GM18505 (cell line): ENCODE measurements around the gene TECTA.
"Not testable (repeated sequence)": the region's sequence is repeated elsewhere in the genome, so short reads cannot be mapped to it uniquely, and the experiment has no call there.

Source experiments
- ATAC-seq: cut with Tn5 transposase; IDR thresholded peaks from one replicate; pipeline ENCODE4 v1.9.1; 2021; ENCODE audit not compliant: unreplicated experiment
- POLR2A ChIP-seq: IDR thresholded peaks from 4 replicates; pipeline ENCODE4 v1.6.1; 2011; ENCODE audit warnings: borderline replicate concordance; ENCODE audit not compliant: insufficient read depth, insufficient read length; ENCODE audit errors: extremely low read depth

The TECTA gene

DNA sequence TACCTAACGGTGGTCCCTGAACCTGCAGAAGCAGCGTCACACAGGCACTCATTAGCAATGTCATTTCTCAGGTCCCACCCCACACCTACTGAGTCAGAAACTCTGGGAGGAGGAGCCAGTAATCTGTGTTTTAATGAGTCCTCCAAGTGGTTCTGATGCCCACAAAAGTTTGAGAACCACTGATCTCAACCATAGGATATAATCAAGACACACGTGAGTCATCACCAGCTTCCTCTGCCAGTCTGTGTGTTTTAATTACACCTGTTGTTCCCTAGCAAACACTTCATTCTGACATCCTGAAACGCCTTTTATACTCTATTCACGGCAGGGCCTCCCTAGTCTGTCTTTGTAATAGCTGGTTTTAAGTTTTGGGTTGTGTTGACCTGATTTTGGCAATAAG, 5.8 kb downstream of the TECTA start:
- TF ChIP-seq POLR2A, result no peak
- no peak for ATAC-seq

DNA sequence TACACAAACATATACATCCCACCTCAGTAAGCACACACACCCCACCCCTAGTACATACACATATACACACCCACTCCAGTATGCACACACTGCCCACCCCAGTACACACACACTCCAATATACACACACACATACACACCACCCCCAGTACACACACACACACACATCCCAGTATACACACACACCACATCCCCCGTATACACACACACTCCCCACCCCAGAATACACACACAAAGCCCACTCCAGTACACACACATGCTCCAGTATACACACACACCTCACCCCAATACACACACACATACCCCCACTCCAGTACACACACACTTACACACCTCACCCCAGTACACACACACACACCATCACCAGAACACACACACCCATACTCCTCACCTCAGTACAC, 7.4 kb downstream of the TECTA start:
- ATAC-seq, result no peak
- no peak for TF ChIP-seq POLR2A

DNA sequence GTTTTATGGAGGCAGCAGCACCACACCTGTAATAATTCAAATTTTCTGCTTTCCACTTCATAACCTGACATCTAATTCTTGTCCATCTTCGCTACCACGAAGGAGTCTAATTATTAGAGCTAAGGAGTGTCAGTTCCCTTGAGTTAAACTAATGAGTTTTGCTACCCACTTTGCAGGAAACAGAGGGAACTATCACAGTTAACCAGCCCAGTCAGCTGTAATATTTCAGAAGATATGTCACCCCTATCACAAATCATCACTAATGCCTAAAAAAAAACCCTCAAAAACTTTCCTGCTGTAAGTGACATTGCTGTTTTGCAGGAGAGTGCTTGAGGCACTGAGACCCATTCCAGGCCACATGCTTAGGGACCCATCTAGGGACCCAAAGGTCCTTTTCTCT, 8.4 kb downstream of the TECTA start:
- no peak for TF ChIP-seq POLR2A
- ATAC-seq, result no peak

DNA sequence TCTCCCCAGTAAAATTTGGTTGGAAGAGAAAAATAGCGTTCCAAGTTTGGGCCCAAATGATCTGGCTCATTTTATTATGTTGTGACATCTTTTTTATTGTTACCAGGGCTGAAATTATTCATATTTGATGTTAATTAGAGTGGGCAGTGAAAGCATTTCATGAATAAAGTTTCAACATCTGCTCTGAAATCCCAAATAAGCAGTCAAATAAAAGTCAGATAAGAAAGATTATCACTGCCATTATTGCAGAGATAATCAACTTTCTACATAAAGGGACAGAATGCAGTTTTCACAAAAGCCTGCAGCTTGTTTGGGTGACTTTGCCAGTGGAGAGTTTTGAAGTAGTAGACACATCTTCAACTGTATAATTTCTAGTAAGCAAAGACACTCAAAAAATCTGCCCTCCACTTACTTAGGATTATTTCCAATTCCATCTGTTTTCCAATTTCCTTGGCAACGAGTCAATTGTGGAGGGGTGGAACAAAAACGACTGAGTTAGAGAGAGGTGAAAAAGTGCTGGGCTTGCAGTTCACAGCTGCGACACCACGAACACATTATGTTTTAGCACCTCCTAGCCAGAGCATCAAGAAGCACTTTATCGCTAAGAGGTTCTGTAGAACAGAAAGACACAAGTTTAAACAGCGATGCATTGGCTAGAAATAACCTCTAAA, 9.0 kb downstream of the TECTA start:
- ATAC-seq, result no peak
- TF ChIP-seq POLR2A, result no peak

DNA sequence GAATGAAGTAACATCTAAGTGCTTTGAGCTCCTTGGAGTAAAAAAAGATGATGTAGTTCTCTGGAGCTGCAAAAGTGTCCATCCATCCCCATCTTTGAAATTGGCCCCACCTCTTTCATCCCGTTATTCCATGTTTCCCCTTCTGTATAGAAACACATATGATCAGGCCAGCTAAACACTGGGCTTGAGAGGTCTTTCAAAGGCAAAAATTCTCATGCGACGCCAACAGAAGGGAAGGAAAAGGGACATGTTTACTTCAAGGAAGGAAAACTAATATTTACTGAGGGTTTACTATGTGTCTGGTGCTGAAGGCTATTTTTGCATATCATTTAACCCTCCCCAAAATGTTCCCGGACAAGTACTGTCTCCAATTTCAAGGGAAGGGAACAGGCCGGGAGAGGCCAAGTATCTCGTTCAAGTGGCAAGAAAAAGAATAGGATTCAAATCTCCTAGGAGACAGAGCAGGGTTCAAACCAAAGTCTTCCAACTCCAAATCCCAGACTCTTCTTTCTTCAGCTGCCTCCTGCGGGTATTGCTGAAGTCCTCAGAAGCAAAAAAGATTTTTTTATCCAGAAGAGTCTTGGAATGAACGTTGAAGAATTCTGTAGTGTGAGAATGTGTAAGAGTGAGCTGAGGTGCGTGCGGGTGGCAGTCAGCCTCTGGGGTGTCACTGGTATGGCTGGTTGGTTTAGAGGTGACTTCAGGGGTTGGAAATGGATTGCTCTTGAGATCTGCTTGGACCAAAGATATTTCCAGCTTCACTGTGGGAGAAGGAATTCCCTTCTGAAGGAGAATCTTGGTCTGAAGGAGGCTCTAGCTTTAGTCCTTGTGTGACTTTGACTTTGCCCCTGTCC, 10.1 kb downstream of the TECTA start:
- no peak for ATAC-seq
- TF ChIP-seq POLR2A, result no peak

DNA sequence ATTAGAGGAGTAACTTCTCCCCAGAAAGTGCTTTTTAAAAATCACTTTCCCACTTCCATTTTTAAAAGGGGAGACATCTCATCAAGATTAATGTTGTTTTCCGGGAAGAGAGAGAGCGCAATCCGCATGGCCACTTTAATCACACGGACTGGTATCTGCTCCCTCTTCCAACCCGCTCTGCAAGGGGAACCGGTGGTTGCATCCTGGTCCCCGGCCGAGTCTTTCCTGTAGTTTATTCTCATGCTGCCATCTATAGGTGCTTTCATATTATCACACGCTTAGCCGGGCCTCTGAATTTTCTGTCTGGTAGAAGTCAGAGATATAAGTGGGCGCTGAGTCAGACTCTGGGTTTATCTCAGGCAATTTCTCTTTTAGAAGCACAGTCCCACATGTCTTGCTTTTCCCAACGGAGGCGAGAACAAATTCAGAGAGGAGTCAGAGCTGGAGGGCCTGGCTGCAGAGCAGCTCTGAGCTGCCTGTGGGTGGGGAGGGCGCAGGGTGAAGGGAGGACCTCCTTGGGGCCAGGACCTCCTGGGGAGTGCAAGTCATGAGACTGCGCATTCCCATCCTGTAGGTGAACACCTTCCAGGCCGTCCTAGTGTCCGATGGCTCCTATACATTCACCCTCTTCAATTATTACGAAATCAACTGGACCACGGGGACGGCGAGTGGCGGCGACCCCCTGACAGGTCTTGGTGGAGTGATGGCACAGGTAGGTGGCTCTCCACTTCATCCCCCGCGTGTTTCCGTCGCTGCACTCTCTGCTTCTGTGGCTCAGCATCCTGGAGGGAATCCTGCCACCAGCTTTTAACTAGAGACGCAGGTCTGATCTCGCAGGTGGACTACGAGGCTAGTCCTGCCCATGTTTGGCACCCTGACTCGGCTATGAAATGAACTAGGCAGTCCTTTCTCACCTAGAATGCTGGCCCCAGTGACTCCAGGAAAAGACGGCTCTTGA, 11.7 kb downstream of the TECTA start:
- TF ChIP-seq POLR2A, result no peak
- ATAC-seq, result no peak

DNA sequence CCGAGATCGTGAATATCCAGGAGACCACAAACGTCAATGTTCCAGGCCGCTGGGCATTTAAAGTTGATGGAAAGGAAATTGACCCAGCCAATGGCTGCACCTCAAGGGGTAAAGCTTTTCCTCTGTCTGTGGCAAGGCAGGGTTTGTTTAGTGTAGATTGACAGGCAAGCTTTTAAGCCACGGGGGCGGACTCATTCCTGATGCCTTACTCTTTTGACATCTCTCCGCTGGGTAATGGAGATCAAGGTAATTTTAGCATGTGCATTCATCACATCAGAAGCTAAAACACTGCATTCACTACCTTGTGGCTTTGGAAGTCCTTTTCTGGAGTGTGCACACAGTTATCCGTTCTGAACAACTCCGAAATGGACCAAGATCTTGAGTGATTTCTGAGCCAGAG, 12.6 kb downstream of the TECTA start:
- TF ChIP-seq POLR2A, result no peak
- no peak for ATAC-seq

DNA sequence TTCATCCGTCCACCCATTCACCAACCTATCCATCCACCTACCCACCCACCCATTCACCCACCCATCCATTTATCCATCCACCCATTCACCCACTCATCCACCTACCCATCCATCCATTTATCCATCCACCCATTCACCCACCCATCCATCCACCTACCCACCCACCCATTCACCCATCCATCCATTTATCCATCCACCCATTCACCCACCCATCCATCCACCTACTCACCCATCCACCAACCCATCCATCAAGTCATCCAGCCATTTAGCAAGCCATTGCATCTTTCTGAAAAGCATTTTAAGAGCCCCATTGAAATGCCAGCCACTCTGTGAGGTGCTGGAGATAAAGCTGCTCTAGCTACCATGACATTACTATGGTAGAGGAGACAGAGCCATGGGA, 14.0 kb downstream of the TECTA start:
- not testable (repeated sequence) for ATAC-seq

DNA sequence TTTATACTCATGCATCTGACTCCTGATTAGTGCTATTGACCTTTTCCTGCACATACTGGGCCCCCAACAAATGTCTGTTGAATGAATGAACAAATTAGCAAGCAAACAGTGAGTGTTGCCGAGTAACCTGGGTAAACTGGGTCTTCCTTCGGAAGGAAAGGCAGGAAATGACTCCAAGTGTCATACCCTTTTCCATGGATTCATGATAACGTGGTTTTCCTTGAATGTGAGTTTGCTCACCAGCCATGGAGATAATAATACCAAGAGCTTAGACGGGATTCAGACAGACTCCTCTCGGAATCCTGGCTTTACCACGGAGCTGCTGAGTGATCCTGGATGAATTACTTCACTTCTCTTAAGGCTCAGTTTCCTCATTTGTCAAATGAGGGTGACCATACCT, 16.7 kb downstream of the TECTA start:
- no peak for TF ChIP-seq POLR2A
- ATAC-seq, result no peak

DNA sequence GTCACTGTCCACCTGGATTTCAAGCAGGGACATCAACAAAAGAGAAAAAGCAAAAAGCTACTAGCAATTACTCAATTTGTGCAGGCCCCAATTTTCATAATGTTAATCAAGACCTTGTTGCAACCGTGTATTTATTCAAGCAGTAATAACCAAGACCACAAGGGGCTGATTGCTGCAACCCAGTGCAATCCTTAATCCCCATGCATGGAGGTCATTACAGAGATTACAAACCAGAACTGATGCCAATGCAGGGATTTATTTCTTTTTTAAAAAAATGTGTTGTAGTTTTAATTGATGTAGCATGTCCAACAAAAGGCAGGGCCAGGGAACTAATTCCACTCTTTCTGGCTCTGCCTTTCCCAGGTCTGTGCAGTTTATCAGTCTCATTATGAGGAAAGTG, 18.4 kb downstream of the TECTA start:
- ATAC-seq, result no peak
- no peak for TF ChIP-seq POLR2A

DNA sequence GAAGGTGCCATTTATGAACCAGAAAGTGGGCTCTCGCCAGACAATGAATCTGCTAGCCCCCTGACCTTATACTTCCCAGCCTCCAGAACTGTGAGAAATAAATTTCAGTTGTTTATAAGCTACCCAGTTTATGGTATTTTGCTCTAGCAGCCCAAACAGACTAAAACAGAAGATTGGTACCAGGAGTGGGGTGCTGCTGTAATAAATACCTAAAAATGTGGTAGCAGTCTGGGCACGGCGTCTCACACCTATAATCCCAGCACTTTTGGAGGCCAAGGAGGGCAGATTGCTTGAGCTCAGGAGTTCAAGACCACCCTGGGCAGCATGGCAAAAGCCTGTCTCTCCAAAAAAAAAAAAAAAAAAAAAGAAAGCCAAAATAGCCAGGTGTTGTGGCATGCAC, 21.3 kb downstream of the TECTA start:
- ATAC-seq, result no peak
- no peak for TF ChIP-seq POLR2A

DNA sequence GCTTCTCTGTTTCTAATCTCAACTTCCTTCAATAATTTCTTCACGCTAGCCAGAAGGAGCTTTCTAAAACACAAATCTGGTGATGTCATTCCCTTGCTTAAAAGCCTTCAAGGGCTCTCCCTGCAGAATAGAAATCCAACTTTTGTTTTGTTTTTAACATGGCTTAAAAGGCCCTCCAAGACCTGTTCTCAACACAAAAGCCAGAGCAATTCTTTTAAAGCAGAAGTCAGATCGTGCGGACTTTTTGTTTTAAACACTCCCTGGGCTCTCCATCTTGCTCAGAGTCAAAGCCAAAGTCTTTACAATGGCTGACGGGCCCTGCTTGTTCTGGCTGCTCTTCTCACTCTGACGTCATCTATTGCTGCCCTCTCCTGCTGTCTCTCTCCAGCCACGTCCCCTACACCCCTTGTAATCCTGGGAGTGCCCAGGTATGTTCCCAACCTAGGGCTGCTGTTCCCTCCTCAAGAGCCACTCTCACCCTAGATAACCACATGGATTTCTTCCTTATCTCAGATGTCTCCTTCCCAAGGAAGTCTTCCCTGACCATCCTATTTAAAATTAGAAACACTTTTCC, 22.5 kb downstream of the TECTA start:
- no peak for ATAC-seq
- TF ChIP-seq POLR2A, result no peak

DNA sequence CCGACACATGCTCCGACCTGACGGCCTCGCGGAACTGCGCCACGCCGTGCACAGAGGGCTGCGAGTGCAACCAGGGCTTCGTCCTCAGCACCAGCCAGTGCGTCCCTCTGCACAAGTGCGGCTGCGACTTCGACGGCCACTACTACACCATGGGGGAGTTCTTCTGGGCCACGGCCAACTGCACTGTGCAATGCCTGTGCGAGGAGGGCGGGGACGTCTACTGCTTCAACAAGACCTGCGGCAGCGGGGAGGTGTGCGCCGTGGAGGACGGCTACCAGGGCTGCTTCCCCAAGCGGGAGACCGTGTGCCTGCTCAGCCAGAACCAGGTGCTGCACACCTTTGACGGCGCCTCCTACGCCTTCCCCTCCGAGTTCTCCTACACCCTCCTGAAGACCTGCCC, 26.8 kb downstream of the TECTA start:
- no peak for TF ChIP-seq POLR2A
- no peak for ATAC-seq
